GM18526 (cell line): ENCODE measurements around the gene GATC.

Source experiments
- POLR2A ChIP-seq: IDR thresholded peaks from 3 replicates; pipeline ENCODE4 v1.6.1; 2011; ENCODE audit not compliant: insufficient read length; ENCODE audit errors: extremely low read depth

The GATC gene

DNA sequence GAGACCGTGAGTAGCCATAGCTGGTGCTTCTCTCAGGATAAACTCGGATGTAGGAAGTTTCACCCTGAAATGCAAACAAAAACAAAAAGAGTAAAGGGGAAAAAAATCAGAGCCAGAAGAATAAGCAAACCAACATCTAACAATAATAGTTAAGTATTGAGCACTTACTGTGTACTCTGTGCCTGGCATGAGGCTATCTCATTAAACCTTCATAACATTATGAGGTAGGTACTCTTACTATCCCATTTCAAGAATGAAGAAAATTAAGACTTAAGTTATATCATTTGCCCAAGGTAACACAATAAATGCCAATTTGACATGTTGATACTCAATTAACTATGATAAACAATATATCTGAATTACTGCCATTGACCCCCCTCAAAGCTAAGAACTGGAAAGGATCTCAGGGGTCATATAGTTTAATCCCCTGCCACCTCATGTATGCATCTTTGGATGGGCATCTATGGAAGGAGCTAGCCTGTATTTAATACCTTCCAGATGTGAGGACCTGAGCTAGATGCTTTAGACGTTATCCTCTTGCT is 15.9 kb downstream of the GATC start:
- TF ChIP-seq POLR2A: no peak

GRCh38 chr12:120463712-120464111 is 17.5 kb downstream of the GATC start:
- no peak for TF ChIP-seq POLR2A

DNA sequence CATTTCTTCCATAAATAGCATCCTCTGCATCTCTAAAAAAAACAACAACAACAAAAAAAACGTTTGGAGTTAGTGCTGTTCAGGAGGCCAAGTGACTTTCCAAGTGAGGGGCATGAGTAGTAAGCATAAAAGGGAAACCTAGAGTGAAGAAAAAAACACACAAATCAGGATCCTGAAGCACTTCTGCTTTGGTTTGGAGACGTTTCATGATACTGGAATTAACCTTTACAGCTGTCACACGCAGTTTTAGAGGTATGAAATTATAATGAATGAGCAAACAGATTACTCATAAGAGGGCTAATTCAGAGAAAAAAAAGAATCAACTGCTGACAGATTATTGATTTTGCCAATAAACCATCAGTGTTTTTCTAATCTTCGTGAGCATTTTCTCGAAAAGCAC is 19.5 kb downstream of the GATC start:
- no peak for TF ChIP-seq POLR2A

DNA sequence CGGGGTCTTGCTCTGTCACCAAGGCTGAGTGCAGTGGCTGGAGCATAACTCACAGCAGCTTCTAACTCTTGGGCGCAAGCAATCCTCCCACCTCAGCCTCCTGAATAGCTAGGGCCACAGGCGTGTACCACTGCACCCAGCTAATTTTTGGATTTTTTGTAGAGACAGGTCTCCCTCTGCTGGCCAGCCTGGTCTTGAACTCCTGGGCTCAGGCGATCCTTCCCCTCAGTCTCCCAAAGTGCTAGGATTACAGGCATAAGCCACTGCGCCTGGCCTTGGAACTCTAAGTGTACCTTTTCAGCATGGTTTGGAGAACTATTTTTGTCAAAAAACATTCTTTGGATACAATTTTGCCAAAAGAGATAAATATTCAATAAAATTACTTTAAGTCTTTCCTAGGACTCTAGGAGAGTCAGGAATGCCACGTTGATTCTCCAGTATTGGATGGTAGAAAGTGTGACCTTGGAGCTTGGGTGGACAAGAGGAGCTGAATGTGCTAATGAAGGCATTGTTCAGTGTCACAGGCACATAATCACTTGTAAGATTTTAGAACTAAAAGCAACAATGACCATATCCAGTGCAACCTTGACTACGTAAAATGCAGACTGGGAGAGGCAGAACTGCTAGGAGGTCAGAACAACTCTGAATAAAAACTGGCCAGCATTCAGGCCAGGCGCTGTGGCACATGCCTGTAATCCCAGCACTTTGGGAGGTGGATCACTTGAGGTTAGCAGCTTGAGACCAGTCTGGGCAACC is 20.5 kb downstream of the GATC start:
- TF ChIP-seq POLR2A: no peak

DNA sequence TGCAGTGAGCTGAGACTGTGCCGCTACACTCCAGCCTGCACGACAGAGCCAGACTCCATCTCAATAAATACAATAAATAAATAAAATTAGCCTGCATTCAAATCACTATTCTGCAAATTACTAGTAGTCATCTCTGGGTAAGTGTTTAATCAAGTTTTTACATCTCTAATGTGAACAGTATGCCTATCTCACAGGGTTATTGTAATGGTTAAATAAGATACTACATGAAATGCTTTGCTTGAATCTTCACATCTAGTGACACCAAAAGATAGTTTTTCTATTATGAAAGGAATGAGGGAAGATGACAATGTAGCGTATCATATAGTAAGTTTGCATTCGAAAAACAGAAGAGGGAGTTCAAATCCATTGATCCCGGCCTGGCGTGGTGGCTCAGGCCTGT is 21.2 kb downstream of the GATC start:
- no peak for TF ChIP-seq POLR2A

- peak; percentile 39 for TF ChIP-seq POLR2A
Measured at GRCh38 chr12:120468325-120468820, 22.1 kb downstream of the GATC start.

- no peak for TF ChIP-seq POLR2A
Measured at GRCh38 chr12:120468821-120469449, 22.7 kb downstream of the GATC start.

DNA sequence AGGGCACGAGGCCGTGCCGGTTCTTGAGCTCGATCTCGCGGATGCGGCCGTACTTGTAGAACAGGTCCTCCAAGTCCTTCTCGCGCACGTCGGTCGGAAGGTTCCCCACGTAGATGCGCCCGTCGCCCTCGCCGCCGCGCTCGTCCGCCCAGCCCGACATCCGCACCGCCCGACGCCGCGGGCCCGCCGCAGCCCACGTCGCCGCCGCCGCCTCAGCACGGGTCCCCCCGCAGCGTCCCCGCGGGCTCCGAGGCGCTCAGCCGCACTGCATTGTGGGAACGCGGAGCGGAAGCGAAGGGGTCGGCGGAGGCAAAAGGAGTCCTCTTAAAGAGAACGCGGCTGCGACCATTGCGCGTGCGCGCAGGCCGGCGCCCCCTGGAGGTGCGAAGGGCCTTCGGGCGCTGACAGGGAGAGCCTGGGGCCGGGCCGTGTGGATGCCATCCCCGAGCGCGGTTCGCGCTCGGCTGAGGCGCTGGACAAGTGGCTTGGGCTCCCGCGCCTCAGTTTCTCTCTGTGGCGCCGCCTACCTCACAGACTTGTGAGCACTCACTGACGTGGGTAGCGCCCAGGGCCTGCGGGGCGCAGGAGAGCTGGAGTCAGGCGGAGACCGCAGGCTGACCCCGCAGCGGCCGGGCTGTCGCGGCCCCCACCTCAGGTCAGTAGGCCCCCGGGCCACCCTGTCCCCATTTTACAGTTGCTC is 23.4 kb downstream of the GATC start, which contains the start of gene SRSF9:
Gene SRSF9 (minus strand): TSS at position 299 of the 700 bp plus-strand sequence. CDS start 139 bp downstream, at position 160.
- TF ChIP-seq POLR2A: peak; percentile 83

- TF ChIP-seq POLR2A: no peak
Measured at GRCh38 chr12:120470150-120470784, 24.0 kb downstream of the GATC start.

GRCh38 chr12:120472521-120472920 is 26.3 kb downstream of the GATC start:
- no peak for TF ChIP-seq POLR2A

DNA sequence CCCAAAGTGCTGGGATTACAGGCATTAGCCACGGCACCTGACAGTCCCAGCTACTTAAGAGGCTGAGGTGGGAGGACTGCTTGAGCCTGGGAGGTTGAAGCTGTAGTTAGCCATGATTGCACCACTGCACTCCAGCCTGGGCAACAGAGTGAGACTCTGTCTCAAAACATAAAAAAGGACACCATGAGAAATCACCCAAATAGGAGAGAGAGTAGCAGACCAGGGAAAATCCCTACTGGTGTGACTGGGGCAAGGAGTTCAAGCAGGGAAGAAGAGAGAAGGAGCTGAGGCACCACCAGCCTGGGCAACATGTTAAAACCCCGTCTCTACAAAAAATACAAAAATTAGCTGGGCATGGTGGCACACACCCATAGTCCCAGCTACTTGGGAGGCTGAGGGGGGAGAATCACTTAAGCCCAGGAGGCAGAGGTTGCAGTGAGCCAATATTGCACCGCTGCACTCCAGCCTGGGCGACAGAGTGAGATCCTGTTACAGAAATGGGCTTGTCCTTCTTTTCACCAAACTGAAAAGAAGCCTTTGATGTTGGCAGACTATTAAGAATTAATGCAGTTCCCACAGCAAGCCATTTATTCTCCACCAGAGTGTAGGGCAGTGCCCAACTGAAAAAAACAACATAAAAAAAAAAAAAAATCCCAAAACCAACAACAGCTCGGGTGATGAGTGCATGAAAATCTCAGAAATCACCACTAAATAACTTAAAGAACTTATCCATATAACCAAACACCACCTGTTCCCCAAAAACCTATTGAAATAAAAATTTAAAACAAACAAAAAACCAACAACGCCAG is 27.8 kb downstream of the GATC start:
- TF ChIP-seq POLR2A: no peak

- no peak for TF ChIP-seq POLR2A
Measured at GRCh38 chr12:120474616-120474960, 28.3 kb downstream of the GATC start.

DNA sequence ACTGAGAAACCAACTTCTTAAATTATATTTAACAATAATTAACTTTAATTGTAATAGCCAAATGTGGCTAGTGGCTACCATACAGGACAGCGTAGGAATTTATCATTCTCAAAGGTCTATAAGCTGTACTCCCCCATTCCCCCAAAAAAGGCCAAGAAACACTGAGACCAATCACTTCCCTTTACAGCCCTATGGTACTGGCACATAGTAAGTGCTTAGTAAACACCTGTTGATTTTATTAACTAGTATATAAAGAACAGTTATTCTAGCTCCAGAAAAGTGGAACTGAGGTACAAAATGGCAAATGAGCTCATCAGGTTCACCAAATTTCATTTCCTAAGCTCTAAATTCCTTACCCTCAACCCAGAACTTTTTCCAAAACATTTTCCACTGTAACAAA is 29.4 kb downstream of the GATC start:
- TF ChIP-seq POLR2A: no peak

- no peak for TF ChIP-seq POLR2A
Measured at GRCh38 chr12:120479458-120479857, 33.2 kb downstream of the GATC start.
